Measurements from ENCODE around the gene ERMAP.

Gene ERMAP

DNA sequence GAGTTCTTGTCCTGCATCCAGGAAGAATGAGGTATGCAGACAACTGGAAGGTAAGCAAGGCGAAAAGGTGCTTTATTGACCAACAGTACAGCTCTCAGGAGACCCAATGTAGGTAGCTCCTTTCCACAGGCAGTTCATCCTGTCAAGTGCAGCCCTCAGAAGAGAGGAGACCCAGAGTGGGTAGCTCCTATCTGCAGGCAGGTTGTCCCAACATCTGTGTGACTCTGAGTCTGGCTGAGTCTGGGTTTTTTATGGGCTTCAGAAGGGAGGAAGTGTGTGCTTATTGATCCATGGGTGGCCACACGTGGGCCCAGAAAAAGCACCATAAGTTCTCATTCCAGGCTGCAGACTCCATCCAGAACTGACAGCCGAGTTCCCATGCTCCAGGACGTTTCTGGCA, 63.5 kb downstream of the ERMAP start:
- no peak for DNase-seq

DNA sequence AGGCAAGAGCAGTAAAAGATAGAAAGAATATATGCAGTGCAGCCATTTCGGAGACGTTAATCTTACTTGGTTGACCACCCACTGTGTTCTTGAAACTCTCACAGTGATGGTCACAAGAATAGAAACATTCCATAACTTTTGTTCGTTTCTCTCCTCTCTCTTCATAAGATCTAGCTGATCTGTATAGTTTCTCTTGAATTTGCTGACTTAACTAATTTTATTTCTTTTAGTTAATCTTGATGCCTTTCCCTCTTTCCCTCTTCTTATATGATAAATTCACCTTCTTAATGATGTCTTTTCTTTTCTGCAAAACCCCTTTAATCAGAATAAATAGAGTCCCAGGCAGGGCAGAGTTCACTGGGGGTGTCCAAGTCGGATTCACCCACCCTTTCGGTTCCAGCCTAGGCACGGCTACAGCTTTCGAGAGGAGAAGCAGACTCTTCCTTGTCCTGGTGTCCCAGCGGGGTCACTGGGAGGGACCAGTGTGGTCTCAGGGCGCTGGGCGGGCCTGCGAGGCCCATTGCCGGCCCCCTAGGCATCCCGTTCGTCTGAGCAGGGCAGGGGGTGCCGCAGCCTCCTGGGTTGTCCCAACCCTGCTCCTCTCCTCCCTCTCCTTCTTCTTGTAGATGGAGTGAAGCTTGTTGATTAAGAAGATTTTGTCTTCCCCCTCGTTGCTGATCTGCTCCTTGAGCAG, 69.3 kb downstream of the ERMAP start:
- DNase-seq = no peak

DNA sequence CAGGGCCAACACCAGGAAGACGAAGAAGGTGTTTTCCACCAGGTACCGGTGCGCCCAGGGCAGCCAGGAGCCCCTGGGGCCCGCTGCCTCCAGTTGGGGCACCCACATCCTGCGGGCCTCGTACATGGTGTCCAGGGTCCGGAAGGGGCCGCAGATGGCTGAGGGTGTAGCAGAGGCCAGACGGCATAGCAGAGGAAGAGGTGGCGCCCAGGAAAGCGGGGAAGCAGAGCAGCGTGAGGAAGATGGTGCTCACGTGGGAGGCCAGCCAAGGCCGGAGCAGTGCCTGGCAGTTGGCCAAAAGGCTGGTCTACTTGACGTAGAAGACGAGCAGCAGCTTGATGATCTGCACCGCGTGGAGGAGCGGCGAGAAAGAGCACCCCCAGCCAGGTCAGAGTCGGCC, 69.9 kb downstream of the ERMAP start:
- DNase-seq = no peak

DNA sequence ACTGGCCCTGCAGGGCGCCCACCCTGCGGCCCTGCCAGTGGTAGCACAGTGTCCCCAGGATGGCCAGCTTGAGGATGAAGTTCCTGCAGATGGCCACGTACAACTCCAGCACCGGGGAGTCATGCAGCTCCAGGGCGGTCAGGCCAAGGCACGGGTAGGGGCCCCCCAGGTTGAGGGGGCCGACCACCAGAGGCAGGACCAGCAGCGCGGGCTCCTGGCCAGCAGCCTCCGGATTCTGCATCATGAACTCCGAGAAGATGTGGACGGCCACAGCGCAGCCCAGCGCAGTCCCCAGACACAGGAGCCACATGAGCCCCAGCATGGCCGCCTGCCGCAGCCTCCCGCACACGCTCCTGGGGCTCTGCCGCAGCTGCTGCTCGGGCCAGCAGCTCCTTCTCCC, 70.4 kb downstream of the ERMAP start:
- DNase-seq = no peak

DNA sequence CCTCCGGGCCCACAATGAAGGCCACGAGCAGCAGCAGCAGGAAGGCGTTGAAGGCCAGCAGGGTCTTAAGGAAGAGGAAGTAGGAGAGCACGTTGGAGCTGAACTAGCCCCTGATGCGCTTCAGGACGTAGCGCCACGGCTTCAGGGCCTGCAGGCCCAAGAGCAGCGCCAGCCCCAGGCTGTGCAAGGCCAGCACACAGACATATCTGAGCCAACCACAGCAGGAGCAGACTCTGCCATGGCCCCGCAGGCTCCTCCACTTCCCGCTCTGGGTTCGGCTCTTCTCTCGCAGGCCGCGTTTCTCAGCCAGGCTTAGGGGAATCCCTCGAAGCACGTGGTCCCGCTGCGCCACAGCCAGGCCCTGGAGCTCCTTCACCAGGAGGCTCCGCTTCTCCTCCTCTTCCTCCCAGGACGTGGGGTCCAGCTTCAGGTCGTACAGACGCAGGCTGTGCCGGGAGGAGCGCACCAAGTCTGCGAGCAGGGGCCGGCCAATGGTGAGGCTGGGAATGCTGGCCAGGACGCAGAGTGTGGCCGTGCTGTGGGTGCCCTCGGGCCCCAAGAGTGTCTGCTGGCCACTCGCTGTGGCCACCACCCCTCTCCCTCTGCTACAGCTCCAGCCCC, 71.2 kb downstream of the ERMAP start:
- no peak for DNase-seq

DNA sequence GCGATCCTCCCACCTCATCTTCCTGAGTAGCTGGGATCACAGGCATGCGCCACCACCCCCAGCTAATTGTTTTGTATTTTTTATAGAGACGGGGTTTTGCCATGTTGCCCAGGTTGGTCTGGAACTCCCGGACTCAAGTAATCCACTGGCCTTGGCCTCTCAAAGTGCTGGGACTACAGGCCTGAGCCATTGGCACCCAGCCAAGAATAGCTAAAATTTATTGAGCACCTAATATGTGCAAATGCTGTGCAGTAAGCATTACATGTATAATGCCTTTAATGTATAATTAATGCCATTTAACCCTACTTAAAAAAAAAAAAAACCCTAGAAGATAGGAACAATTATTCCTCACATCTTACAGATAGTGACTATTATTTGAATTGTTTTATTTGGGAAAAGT, 72.3 kb downstream of the ERMAP start:
- DNase-seq = no peak

DNA sequence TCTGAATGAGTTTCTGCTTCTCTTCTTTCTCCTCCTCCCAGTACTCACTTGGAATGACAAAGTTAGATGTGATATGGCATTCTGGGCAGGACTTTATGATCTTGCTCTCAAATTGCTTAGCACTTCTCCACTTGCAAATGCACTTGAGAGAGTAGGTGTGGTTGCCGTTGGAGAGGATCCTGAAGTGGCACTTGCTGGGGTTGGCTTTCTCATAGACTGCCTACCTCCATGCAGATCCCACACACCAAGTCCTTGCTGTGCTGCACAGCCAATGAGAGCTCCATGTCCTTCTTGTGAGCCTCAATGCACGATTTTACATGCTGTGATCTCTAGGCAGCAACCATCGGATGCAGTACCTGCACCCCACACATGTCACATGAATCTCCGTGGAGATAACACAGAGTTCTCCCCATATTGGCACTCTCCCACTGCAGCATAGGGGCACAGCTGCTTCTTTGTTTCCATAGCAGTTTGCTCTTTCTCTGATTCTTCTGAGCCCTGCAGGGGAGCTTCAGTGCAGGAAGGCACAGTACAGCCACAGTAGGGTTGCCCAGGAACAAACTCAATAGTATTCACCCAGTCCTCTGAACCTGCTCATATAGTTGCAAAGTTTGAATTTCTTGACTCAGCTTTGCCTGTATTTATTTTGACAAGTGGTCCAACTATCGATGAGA, 74.7 kb downstream of the ERMAP start:
- DNase-seq = no peak

Data from NCI-H226 (cell line).